HepG2 (cell line): ENCODE data around the gene IGFLR1. TPM values are rescaled to one million over a fixed set of nuclear protein-coding genes. Genes with fewer than 3 reads are reported as not detected.
A peak's percentile ranks its signal among the peaks of the same experiment; 100 is the strongest.

Experiments used
- PPARG ChIP-seq: conservative IDR thresholded peaks from 2 replicates; pipeline ENCODE4 v1.6.1; 2016; ENCODE audit warnings: missing biosample characterization, missing genetic modification reagents
- RCOR2 ChIP-seq: IDR thresholded peaks from 2 replicates; pipeline ENCODE4 v1.6.1; 2016; ENCODE audit warnings: missing biosample characterization, missing genetic modification reagents
- TMF1 ChIP-seq: sonication (generic); formaldehyde crosslinking; IDR thresholded peaks from 2 replicates; pipeline ENCODE4 v1.8.1; 2022; ENCODE audit warnings: low read depth, missing genetic modification reagents
- WIZ ChIP-seq: sonication (generic); formaldehyde crosslinking; IDR thresholded peaks from 2 replicates; pipeline ENCODE4 v1.5.1; 2020; ENCODE audit warnings: mild to moderate bottlenecking, missing genetic modification reagents
- ZBTB25 ChIP-seq: IDR thresholded peaks from 2 replicates; pipeline ENCODE4 v1.6.1; 2018; ENCODE audit warnings: missing genetic modification reagents
- ZBTB7A ChIP-seq: sonication (generic); formaldehyde crosslinking; IDR thresholded peaks from 2 replicates; pipeline ENCODE4 v1.8.0; 2022; ENCODE audit warnings: mild to moderate bottlenecking, missing genetic modification reagents
- ZNF501 ChIP-seq: sonication (generic); formaldehyde crosslinking; IDR thresholded peaks from 2 replicates; pipeline ENCODE4 v1.5.1; 2020; ENCODE audit warnings: mild to moderate bottlenecking, moderate library complexity, missing genetic modification reagents
- ZNF574 ChIP-seq: sonication (generic); formaldehyde crosslinking; IDR thresholded peaks from 2 replicates; pipeline ENCODE4 v1.4.0; 2020; ENCODE audit warnings: missing genetic modification reagents
- polyA plus RNA-seq, 8 experiments: library from polyadenylated mRNA; depleted of rRNA in 3 of 8; stranded (reverse) in 7 of 8; unstranded in 1 of 8; fragments of >200 nt; fragmentation: Illumina TruSeq in 4 of 8; extraction: Trizol in 4 of 8; gene quantifications; 2 replicates each; pipeline versions ENCODE4 v1.2.1 to v1.2.3, GENCODE V29; 2011 to 2016; ENCODE audit warnings: low read depth in 4 of 8, missing spikeins in 1 of 8, mixed read lengths in 1 of 8; ENCODE audit not compliant: insufficient read depth in 1 of 8
- total RNA-seq, 5 experiments: library from RNA; depleted of rRNA; stranded (reverse); fragments of >200 nt; fragmentation: Illumina TruSeq; extraction: Trizol; gene quantifications; 2 replicates each; pipeline ENCODE4 v1.2.3, GENCODE V29; 2016; ENCODE audit warnings: low read depth in 1 of 5
- TF ChIP-seq, protein P1 (sequence below): sonication (generic); formaldehyde crosslinking; IDR thresholded peaks from 2 replicates; pipeline ENCODE4 v1.4.0; 2020; ENCODE audit warnings: missing genetic modification reagents
- TF ChIP-seq, protein P2 (sequence below): sonication (generic); formaldehyde crosslinking; IDR thresholded peaks from 2 replicates; pipeline ENCODE4 v1.4.0; 2020; ENCODE audit warnings: low read depth, missing genetic modification reagents
- TF ChIP-seq, protein P3 (sequence below): sonication (generic); formaldehyde crosslinking; IDR thresholded peaks from 2 replicates; pipeline ENCODE4 v1.5.1; 2020; ENCODE audit warnings: missing genetic modification reagents, mild to moderate bottlenecking, borderline replicate concordance
- TF ChIP-seq, protein P4 (sequence below): sonication (generic); formaldehyde crosslinking; IDR thresholded peaks from 2 replicates; pipeline ENCODE4 v1.4.0; 2020; ENCODE audit warnings: missing genetic modification reagents, borderline replicate concordance

The IGFLR1 gene
- total and polyA plus RNA-seq, 2 of the 13 experiments (the other 11 are each of a cell fraction or from before 2014, with no cell fraction given), result 5.4 to 8.9 TPM

- TF ChIP-seq ZBTB25 (0 out of 2 replicates have a peak, but pooled peaks have one; percentile 39), ZNF501 (CRISPR knock-in tag) (no peak), RCOR2 (CRISPR knock-in tag) (0 out of 2 replicates have a peak, but pooled peaks have one; percentile 37), TMF1 (CRISPR knock-in tag) (no peak), ZBTB7A (CRISPR knock-in tag) (no peak), PPARG (CRISPR knock-in tag) (0 out of 2 replicates have a peak, but pooled peaks have one; percentile 41), ZNF574 (peak; percentile 92), WIZ (CRISPR knock-in tag) (no peak)
- TF ChIP-seq, protein P1, sequence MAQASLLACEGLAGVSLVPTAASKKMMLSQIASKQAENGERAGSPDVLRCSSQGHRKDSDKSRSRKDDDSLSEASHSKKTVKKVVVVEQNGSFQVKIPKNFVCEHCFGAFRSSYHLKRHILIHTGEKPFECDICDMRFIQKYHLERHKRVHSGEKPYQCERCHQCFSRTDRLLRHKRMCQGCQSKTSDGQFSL (CRISPR knock-in tag), result no peak
- TF ChIP-seq, protein P2, sequence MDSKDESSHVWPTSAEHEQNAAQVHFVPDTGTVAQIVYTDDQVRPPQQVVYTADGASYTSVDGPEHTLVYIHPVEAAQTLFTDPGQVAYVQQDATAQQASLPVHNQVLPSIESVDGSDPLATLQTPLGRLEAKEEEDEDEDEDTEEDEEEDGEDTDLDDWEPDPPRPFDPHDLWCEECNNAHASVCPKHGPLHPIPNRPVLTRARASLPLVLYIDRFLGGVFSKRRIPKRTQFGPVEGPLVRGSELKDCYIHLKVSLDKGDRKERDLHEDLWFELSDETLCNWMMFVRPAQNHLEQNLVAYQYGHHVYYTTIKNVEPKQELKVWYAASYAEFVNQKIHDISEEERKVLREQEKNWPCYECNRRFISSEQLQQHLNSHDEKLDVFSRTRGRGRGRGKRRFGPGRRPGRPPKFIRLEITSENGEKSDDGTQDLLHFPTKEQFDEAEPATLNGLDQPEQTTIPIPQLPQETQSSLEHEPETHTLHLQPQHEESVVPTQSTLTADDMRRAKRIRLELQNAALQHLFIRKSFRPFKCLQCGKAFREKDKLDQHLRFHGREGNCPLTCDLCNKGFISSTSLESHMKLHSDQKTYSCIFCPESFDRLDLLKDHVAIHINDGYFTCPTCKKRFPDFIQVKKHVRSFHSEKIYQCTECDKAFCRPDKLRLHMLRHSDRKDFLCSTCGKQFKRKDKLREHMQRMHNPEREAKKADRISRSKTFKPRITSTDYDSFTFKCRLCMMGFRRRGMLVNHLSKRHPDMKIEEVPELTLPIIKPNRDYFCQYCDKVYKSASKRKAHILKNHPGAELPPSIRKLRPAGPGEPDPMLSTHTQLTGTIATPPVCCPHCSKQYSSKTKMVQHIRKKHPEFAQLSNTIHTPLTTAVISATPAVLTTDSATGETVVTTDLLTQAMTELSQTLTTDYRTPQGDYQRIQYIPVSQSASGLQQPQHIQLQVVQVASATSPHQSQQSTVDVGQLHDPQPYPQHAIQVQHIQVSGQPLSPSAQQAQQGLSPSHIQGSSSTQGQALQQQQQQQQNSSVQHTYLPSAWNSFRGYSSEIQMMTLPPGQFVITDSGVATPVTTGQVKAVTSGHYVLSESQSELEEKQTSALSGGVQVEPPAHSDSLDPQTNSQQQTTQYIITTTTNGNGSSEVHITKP (CRISPR knock-in tag), result peak; percentile 54; the same call in 1 of the 2 replicates
- TF ChIP-seq, protein P3, sequence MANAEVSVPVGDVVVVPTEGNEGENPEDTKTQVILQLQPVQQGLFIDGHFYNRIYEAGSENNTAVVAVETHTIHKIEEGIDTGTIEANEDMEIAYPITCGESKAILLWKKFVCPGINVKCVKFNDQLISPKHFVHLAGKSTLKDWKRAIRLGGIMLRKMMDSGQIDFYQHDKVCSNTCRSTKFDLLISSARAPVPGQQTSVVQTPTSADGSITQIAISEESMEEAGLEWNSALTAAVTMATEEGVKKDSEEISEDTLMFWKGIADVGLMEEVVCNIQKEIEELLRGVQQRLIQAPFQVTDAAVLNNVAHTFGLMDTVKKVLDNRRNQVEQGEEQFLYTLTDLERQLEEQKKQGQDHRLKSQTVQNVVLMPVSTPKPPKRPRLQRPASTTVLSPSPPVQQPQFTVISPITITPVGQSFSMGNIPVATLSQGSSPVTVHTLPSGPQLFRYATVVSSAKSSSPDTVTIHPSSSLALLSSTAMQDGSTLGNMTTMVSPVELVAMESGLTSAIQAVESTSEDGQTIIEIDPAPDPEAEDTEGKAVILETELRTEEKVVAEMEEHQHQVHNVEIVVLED (CRISPR knock-in tag), result 0 out of 2 replicates have a peak, but pooled peaks have one; percentile 39
- TF ChIP-seq, protein P4, sequence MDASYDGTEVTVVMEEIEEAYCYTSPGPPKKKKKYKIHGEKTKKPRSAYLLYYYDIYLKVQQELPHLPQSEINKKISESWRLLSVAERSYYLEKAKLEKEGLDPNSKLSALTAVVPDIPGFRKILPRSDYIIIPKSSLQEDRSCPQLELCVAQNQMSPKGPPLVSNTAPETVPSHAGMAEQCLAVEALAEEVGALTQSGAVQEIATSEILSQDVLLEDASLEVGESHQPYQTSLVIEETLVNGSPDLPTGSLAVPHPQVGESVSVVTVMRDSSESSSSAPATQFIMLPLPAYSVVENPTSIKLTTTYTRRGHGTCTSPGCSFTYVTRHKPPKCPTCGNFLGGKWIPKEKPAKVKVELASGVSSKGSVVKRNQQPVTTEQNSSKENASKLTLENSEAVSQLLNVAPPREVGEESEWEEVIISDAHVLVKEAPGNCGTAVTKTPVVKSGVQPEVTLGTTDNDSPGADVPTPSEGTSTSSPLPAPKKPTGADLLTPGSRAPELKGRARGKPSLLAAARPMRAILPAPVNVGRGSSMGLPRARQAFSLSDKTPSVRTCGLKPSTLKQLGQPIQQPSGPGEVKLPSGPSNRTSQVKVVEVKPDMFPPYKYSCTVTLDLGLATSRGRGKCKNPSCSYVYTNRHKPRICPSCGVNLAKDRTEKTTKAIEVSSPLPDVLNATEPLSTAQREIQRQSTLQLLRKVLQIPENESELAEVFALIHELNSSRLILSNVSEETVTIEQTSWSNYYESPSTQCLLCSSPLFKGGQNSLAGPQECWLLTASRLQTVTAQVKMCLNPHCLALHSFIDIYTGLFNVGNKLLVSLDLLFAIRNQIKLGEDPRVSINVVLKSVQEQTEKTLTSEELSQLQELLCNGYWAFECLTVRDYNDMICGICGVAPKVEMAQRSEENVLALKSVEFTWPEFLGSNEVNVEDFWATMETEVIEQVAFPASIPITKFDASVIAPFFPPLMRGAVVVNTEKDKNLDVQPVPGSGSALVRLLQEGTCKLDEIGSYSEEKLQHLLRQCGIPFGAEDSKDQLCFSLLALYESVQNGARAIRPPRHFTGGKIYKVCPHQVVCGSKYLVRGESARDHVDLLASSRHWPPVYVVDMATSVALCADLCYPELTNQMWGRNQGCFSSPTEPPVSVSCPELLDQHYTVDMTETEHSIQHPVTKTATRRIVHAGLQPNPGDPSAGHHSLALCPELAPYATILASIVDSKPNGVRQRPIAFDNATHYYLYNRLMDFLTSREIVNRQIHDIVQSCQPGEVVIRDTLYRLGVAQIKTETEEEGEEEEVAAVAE, result peak; percentile 62; the same call in 1 of the 2 replicates
These were observed 48.2 kb downstream of the IGFLR1 start (continued) for GRCh38 chr19:35693835-35694599.
